ENCODE results near the gene CDH4.

The CDH4 gene

DNA sequence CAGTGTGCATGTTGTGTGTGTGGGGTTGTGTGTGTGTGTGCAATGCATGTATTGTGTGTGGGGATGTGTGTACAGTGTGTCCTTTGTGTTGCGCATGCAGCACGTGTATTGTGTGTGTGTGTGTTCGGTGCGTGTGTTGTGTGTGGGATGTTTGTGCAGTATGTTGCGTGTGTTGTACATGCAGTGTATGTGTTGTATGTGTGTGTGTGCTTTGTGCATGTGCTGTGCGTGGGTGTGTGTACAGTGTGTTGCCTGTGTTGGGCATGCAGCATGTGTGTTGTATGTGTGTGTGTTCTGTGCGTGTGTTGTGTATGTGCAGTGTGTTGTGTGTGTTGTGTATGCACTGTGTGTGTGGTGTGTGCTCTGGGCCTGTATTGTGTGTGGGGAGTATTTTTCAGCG, 52.7 kb downstream of the CDH4 start:
- H3K27me3 ChIP-seq (ENCODE audit: insufficient read depth, poor library complexity, severe bottlenecking), result no peaks in the 10 kb centered on the region
- TF ChIP-seq GABPA (IDR thresholded peaks at IDR 0.05; ENCODE audit: low read depth) (no peak), POLR2AphosphoS5 (IDR thresholded peaks at IDR 0.05; ENCODE audit: low read depth) (no peak), SPI1 (IDR thresholded peaks at IDR 0.05; ENCODE audit: borderline replicate concordance, low read depth) (no peak)
- TF ChIP-seq, protein P1, sequence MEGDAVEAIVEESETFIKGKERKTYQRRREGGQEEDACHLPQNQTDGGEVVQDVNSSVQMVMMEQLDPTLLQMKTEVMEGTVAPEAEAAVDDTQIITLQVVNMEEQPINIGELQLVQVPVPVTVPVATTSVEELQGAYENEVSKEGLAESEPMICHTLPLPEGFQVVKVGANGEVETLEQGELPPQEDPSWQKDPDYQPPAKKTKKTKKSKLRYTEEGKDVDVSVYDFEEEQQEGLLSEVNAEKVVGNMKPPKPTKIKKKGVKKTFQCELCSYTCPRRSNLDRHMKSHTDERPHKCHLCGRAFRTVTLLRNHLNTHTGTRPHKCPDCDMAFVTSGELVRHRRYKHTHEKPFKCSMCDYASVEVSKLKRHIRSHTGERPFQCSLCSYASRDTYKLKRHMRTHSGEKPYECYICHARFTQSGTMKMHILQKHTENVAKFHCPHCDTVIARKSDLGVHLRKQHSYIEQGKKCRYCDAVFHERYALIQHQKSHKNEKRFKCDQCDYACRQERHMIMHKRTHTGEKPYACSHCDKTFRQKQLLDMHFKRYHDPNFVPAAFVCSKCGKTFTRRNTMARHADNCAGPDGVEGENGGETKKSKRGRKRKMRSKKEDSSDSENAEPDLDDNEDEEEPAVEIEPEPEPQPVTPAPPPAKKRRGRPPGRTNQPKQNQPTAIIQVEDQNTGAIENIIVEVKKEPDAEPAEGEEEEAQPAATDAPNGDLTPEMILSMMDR (IDR thresholded peaks at IDR 0.05; ENCODE audit: insufficient read depth, low read length), result no peak
- TF ChIP-seq, protein P2, sequence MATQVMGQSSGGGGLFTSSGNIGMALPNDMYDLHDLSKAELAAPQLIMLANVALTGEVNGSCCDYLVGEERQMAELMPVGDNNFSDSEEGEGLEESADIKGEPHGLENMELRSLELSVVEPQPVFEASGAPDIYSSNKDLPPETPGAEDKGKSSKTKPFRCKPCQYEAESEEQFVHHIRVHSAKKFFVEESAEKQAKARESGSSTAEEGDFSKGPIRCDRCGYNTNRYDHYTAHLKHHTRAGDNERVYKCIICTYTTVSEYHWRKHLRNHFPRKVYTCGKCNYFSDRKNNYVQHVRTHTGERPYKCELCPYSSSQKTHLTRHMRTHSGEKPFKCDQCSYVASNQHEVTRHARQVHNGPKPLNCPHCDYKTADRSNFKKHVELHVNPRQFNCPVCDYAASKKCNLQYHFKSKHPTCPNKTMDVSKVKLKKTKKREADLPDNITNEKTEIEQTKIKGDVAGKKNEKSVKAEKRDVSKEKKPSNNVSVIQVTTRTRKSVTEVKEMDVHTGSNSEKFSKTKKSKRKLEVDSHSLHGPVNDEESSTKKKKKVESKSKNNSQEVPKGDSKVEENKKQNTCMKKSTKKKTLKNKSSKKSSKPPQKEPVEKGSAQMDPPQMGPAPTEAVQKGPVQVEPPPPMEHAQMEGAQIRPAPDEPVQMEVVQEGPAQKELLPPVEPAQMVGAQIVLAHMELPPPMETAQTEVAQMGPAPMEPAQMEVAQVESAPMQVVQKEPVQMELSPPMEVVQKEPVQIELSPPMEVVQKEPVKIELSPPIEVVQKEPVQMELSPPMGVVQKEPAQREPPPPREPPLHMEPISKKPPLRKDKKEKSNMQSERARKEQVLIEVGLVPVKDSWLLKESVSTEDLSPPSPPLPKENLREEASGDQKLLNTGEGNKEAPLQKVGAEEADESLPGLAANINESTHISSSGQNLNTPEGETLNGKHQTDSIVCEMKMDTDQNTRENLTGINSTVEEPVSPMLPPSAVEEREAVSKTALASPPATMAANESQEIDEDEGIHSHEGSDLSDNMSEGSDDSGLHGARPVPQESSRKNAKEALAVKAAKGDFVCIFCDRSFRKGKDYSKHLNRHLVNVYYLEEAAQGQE (IDR thresholded peaks at IDR 0.05; ENCODE audit: insufficient replicate concordance, low read depth), result no peak

DNA sequence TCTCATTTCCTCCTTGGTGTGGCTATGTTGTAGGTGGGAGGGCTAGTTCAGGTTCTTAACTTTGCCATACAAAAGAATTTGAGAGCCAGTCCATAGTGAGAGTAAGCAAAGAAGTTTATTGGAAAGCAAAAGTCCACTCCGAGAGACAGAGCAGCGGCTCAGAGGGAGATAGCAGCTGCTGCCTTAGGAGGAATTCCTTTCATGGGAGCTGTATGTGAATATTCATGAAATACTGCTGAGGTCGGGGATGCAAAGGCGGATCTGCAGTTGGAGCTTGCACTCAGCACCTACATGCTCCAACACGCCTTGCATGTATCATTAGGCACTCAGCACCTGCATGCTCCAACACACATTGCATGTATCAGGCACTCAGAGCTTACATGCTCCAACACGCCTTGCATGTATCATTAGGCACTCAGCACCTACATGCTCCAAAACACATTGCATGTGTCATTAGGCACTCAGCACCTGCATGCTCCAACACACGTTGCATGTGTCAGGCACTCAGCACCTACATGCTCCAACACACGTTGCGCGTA, 54.9 kb downstream of the CDH4 start:
- Histone ChIP-seq H3K27ac (replicated peaks) (no peak overlapping the region), H3K27me3 (ENCODE audit: insufficient read depth, poor library complexity, severe bottlenecking) (no peaks in the 10 kb centered on the region), H3K4me3 (replicated peaks; ENCODE audit: insufficient read depth, low read length) (no peak overlapping the region)
- TF ChIP-seq, protein P1 (IDR thresholded peaks at IDR 0.05; ENCODE audit: insufficient read depth, low read length), result no peak
- TF ChIP-seq, protein P2 (IDR thresholded peaks at IDR 0.05; ENCODE audit: insufficient replicate concordance, low read depth), result no peak
- TF ChIP-seq SPI1 (IDR thresholded peaks at IDR 0.05; ENCODE audit: borderline replicate concordance, low read depth) (no peak), GABPA (IDR thresholded peaks at IDR 0.05; ENCODE audit: low read depth) (no peak), POLR2AphosphoS5 (IDR thresholded peaks at IDR 0.05; ENCODE audit: low read depth) (no peak)
- no peak for DNase-seq (ENCODE audit: low read depth in 1 of 2, low spot score in 1 of 2)

More for the DNA sequence above, 52.7 kb downstream of the CDH4 start:
- no peak overlapping the region for H3K27ac ChIP-seq (replicated peaks)
- DNase-seq (ENCODE audit: low read depth in 1 of 2, low spot score in 1 of 2), result no peak
- H3K4me3 ChIP-seq (replicated peaks; ENCODE audit: insufficient read depth, low read length), result no peak overlapping the region

DNA sequence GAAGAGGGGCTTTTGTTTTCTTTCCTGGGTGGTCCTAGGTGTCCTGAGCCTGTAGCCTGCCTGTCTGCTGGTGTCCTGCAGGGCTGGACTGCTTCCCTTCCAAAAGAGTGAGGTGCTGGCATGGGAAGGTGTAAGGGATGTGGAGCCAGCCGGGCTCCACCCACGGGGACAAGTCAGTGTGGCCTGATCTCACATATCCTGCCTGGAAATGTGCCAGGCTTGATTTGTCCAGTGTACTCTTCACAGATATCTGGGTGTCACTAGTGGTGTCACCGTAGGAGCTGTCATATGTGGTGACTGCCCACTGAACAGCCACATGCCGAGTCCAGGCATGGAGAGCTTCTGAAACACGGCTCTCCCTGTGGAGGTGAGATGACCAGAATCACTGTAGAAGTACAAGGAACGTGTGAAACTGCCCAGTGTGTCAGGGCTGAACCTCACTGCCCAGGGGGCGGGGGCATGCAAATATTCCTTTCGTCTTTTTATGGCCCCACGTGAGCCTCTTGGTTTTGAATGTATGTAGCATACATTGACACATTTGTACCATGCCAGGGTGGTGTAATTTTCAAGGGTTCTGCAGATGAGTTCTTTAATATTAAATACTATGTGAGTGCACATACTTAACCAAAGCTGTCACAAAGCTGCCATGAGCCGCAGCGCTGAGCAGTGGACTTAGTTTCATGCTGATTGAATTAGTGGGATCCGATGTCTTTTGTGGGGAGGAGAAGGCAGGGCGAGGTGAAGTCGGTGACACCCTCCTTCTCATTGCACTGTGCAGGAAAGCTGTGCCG, 55.8 kb downstream of the CDH4 start:
- Histone ChIP-seq H3K4me3 (replicated peaks; ENCODE audit: insufficient read depth, low read length) (no peak overlapping the region), H3K27me3 (ENCODE audit: insufficient read depth, poor library complexity, severe bottlenecking) (no peaks in the 10 kb centered on the region), H3K27ac (replicated peaks) (no peak overlapping the region)
- TF ChIP-seq, protein P2 (IDR thresholded peaks at IDR 0.05; ENCODE audit: insufficient replicate concordance, low read depth), result no peak
- TF ChIP-seq POLR2AphosphoS5 (IDR thresholded peaks at IDR 0.05; ENCODE audit: low read depth), result no peak
- TF ChIP-seq, protein P1 (IDR thresholded peaks at IDR 0.05; ENCODE audit: insufficient read depth, low read length), result no peak
- no peak for TF ChIP-seq SPI1 (IDR thresholded peaks at IDR 0.05; ENCODE audit: borderline replicate concordance, low read depth)
- no peak for TF ChIP-seq GABPA (IDR thresholded peaks at IDR 0.05; ENCODE audit: low read depth)
- DNase-seq (ENCODE audit: low read depth in 1 of 2, low spot score in 1 of 2), result no peak
